ENCODE measurements around the gene NSD2. TPM values are rescaled to one million over a fixed set of nuclear protein-coding genes. Genes with fewer than 3 reads are reported as not detected.
A peak's percentile ranks its signal among the peaks of the same experiment; 100 is the strongest.

NSD2 gene
- total RNA-seq, 4 donors from 2014 or later = 17.3 to 23.6 (median 19.4) TPM

- WGBS, 2 donors = 80 to 82% methylated on average over 17 of the region's 17 CpGs
- TF ChIP-seq POLR2A (IDR thresholded peaks at IDR 0.05) (no peak), CTCF (IDR thresholded peaks at IDR 0.05) (no peak)
- no peak for DNase-seq (ENCODE audit: low spot score in 2 of 2)
- no peak overlapping the region for H3K4me3 ChIP-seq (ENCODE audit: low read depth, poor library complexity, severe bottlenecking)
- intact Hi-C loops (cut with DNase I; ENCODE audit: low total_unique reads) = no loop called here
Observed at GRCh38 chr4:1864076-1865008, 6.9 kb upstream of the NSD2 start.

GRCh38 chr4:1866189-1866661, 5.0 kb upstream of the NSD2 start:
- no peak overlapping the region for H3K4me3 ChIP-seq (ENCODE audit: low read depth, poor library complexity, severe bottlenecking)
- intact Hi-C loops (cut with DNase I; ENCODE audit: low total_unique reads) = no loop called here
- WGBS, 2 donors = 59 to 73% methylated on average over 7 of the region's 7 CpGs
- DNase-seq (ENCODE audit: low spot score in 2 of 2) = no peak
- TF ChIP-seq POLR2A (IDR thresholded peaks at IDR 0.05) (no peak), CTCF (IDR thresholded peaks at IDR 0.05) (no peak)

- no peak for DNase-seq (ENCODE audit: low spot score in 2 of 2)
- WGBS, 2 donors = 78 to 92% methylated on average over 5 of the region's 5 CpGs
- intact Hi-C loops (cut with DNase I; ENCODE audit: low total_unique reads) = no loop called here
- no peak for TF ChIP-seq POLR2A (IDR thresholded peaks at IDR 0.05)
- no peak for TF ChIP-seq CTCF (IDR thresholded peaks at IDR 0.05)
- H3K4me3 ChIP-seq (ENCODE audit: low read depth, poor library complexity, severe bottlenecking) = no peak overlapping the region
Observed at GRCh38 chr4:1868293-1868692, 2.9 kb upstream of the NSD2 start.

GRCh38 chr4:1868912-1869311, 2.3 kb upstream of the NSD2 start:
- DNase-seq (ENCODE audit: low spot score in 2 of 2) = no peak
- TF ChIP-seq CTCF (IDR thresholded peaks at IDR 0.05) = no peak
- no peak for TF ChIP-seq POLR2A (IDR thresholded peaks at IDR 0.05)
- WGBS, 2 donors = 93 to 98% methylated on average over 3 of the region's 3 CpGs
- no peak overlapping the region for H3K4me3 ChIP-seq (ENCODE audit: low read depth, poor library complexity, severe bottlenecking)
- intact Hi-C loops (cut with DNase I; ENCODE audit: low total_unique reads) = no loop called here

GRCh38 chr4:1869530-1870327, 1.5 kb upstream of the NSD2 start:
- peak overlapping the region; percentile 57 for H3K4me3 ChIP-seq (ENCODE audit: low read depth, poor library complexity, severe bottlenecking)
- TF ChIP-seq POLR2A (IDR thresholded peaks at IDR 0.05) (no peak), CTCF (IDR thresholded peaks at IDR 0.05) (no peak)
- 45 to 68% methylated on average over 14 to 19 of the region's 19 CpGs for whole genome bisulfite sequencing, 2 donors
- DNase-seq (ENCODE audit: low spot score in 2 of 2) = no peak
- intact Hi-C loops (cut with DNase I; ENCODE audit: low total_unique reads) = loop anchor here (5.0 kb wide), 1 partner anchor 883 kb away; no protein-coding TSS in a partner anchor
